ENCODE results near the gene VPS72. TPM values are rescaled to one million over a fixed set of nuclear protein-coding genes. Genes with fewer than 3 reads are reported as not detected.

VPS72 gene
- total and polyA plus RNA-seq, 4 donors = 26.7 to 40.8 (median 32.9) TPM

- H3K4me1 ChIP-seq (ENCODE audit: control insufficient read depth in 1 of 2, insufficient read depth in 2 of 2, low read length in 2 of 2) = no peaks in the 10 kb centered on the region
- 6 to 10% methylated on average over 39 to 43 of the region's 43 CpGs for WGBS, 2 donors
- no peaks in the 10 kb centered on the region for H3K27me3 ChIP-seq (ENCODE audit: control insufficient read depth in 1 of 2, insufficient read depth in 2 of 2, low read length in 1 of 2)
- no peaks in the 10 kb centered on the region for H3K9me3 ChIP-seq (ENCODE audit: control insufficient read depth, low read length)
- no peaks in the 10 kb centered on the region for H3K36me3 ChIP-seq (ENCODE audit: control insufficient read depth in 1 of 2, insufficient read depth in 2 of 2, low read length in 1 of 2)
- H3K4me3 ChIP-seq (ENCODE audit: low read length in 2 of 2) = peak overlapping the region; percentile 68 to 77
- no peak overlapping the region for H3K27ac ChIP-seq (ENCODE audit: low read depth in 1 of 2, low read length in 2 of 2)
- intact Hi-C loops (cut with DNase I) = no loop called here
- peak; percentile 13 for ATAC-seq (ENCODE audit: low FRiP score)
- peak; percentile 59 to 79 for DNase-seq
These were observed 44.5 kb downstream of the VPS72 start for GRCh38 chr1:151145304-151146071.

- H3K4me1 ChIP-seq (ENCODE audit: control insufficient read depth in 1 of 2, insufficient read depth in 2 of 2, low read length in 2 of 2) = no peaks in the 10 kb centered on the region
- peak in 1 of 2 donors; percentile 72 for DNase-seq
- WGBS, 2 donors = 45 to 50% methylated on average over 7 of the region's 7 CpGs
- no peaks in the 10 kb centered on the region for H3K36me3 ChIP-seq (ENCODE audit: control insufficient read depth in 1 of 2, insufficient read depth in 2 of 2, low read length in 1 of 2)
- ATAC-seq (ENCODE audit: low FRiP score) = no peak
- no peak overlapping the region for H3K27ac ChIP-seq (ENCODE audit: low read depth in 1 of 2, low read length in 2 of 2)
- intact Hi-C loops (cut with DNase I) = no loop called here
- no peaks in the 10 kb centered on the region for H3K27me3 ChIP-seq (ENCODE audit: control insufficient read depth in 1 of 2, insufficient read depth in 2 of 2, low read length in 1 of 2)
- peak overlapping the region in 1 of 2 donors; percentile 68 for H3K4me3 ChIP-seq (ENCODE audit: low read length in 2 of 2)
- H3K9me3 ChIP-seq (ENCODE audit: control insufficient read depth, low read length) = no peaks in the 10 kb centered on the region
These were observed 45.3 kb downstream of the VPS72 start for GRCh38 chr1:151144474-151145303.

GRCh38 chr1:151143986-151144385 is 46.0 kb downstream of the VPS72 start:
- no peaks in the 10 kb centered on the region for H3K9me3 ChIP-seq (ENCODE audit: control insufficient read depth, low read length)
- no peak overlapping the region for H3K4me3 ChIP-seq (ENCODE audit: low read length in 2 of 2)
- no peaks in the 10 kb centered on the region for H3K4me1 ChIP-seq (ENCODE audit: control insufficient read depth in 1 of 2, insufficient read depth in 2 of 2, low read length in 2 of 2)
- intact Hi-C loops (cut with DNase I) = no loop called here
- no peaks in the 10 kb centered on the region for H3K36me3 ChIP-seq (ENCODE audit: control insufficient read depth in 1 of 2, insufficient read depth in 2 of 2, low read length in 1 of 2)
- peak in 1 of 2 donors; percentile 38 for DNase-seq
- ATAC-seq (ENCODE audit: low FRiP score) = no peak
- H3K27me3 ChIP-seq (ENCODE audit: control insufficient read depth in 1 of 2, insufficient read depth in 2 of 2, low read length in 1 of 2) = no peaks in the 10 kb centered on the region
- WGBS, 2 donors = 63% methylated on average over 4 to 5 of the region's 5 CpGs
- H3K27ac ChIP-seq (ENCODE audit: low read depth in 1 of 2, low read length in 2 of 2) = no peak overlapping the region

GRCh38 chr1:151143057-151143435 is 47.0 kb downstream of the VPS72 start:
- no peak overlapping the region for H3K27ac ChIP-seq (ENCODE audit: low read depth in 1 of 2, low read length in 2 of 2)
- H3K9me3 ChIP-seq (ENCODE audit: control insufficient read depth, low read length) = no peaks in the 10 kb centered on the region
- H3K4me1 ChIP-seq (ENCODE audit: control insufficient read depth in 1 of 2, insufficient read depth in 2 of 2, low read length in 2 of 2) = no peaks in the 10 kb centered on the region
- peak in 1 of 2 donors; percentile 43 for DNase-seq
- WGBS, 2 donors = 38 to 44% methylated on average over 7 of the region's 7 CpGs
- H3K36me3 ChIP-seq (ENCODE audit: control insufficient read depth in 1 of 2, insufficient read depth in 2 of 2, low read length in 1 of 2) = no peaks in the 10 kb centered on the region
- intact Hi-C loops (cut with DNase I) = no loop called here
- no peak for ATAC-seq (ENCODE audit: low FRiP score)
- H3K27me3 ChIP-seq (ENCODE audit: control insufficient read depth in 1 of 2, insufficient read depth in 2 of 2, low read length in 1 of 2) = no peaks in the 10 kb centered on the region
- H3K4me3 ChIP-seq (ENCODE audit: low read length in 2 of 2) = no peak overlapping the region

- peak in 1 of 2 donors; percentile 43 for DNase-seq
- 75 to 84% methylated on average over 4 to 5 of the region's 5 CpGs for WGBS, 2 donors
- no peaks in the 10 kb centered on the region for H3K4me1 ChIP-seq (ENCODE audit: control insufficient read depth in 1 of 2, insufficient read depth in 2 of 2, low read length in 2 of 2)
- ATAC-seq (ENCODE audit: low FRiP score) = no peak
- intact Hi-C loops (cut with DNase I) = no loop called here
- no peak overlapping the region for H3K4me3 ChIP-seq (ENCODE audit: low read length in 2 of 2)
- no peaks in the 10 kb centered on the region for H3K36me3 ChIP-seq (ENCODE audit: control insufficient read depth in 1 of 2, insufficient read depth in 2 of 2, low read length in 1 of 2)
- H3K27ac ChIP-seq (ENCODE audit: low read depth in 1 of 2, low read length in 2 of 2) = no peak overlapping the region
- H3K9me3 ChIP-seq (ENCODE audit: control insufficient read depth, low read length) = no peaks in the 10 kb centered on the region
- no peaks in the 10 kb centered on the region for H3K27me3 ChIP-seq (ENCODE audit: control insufficient read depth in 1 of 2, insufficient read depth in 2 of 2, low read length in 1 of 2)
These were observed 47.5 kb downstream of the VPS72 start for GRCh38 chr1:151142411-151143056.

- Histone ChIP-seq H3K27ac (ENCODE audit: low read depth in 1 of 2, low read length in 2 of 2) (no peak overlapping the region), H3K27me3 (ENCODE audit: control insufficient read depth in 1 of 2, insufficient read depth in 2 of 2, low read length in 1 of 2) (no peaks in the 10 kb centered on the region), H3K4me3 (ENCODE audit: low read length in 2 of 2) (no peak overlapping the region), H3K9me3 (ENCODE audit: control insufficient read depth, low read length) (no peaks in the 10 kb centered on the region), H3K4me1 (ENCODE audit: control insufficient read depth in 1 of 2, insufficient read depth in 2 of 2, low read length in 2 of 2) (no peaks in the 10 kb centered on the region), H3K36me3 (ENCODE audit: control insufficient read depth in 1 of 2, insufficient read depth in 2 of 2, low read length in 1 of 2) (no peaks in the 10 kb centered on the region)
- DNase-seq = peak in 1 of 2 donors; percentile 65
- intact Hi-C loops (cut with DNase I) = no loop called here
- 95 to 98% methylated on average over 7 of the region's 7 CpGs for WGBS, 2 donors
- ATAC-seq (ENCODE audit: low FRiP score) = no peak
These were observed 52.2 kb downstream of the VPS72 start for GRCh38 chr1:151137789-151138188.

- DNase-seq (peak in 1 of 2 donors; percentile 51), ATAC-seq (ENCODE audit: low FRiP score) (no peak)
- Histone ChIP-seq H3K27me3 (ENCODE audit: control insufficient read depth in 1 of 2, insufficient read depth in 2 of 2, low read length in 1 of 2) (no peaks in the 10 kb centered on the region), H3K9me3 (ENCODE audit: control insufficient read depth, low read length) (no peaks in the 10 kb centered on the region), H3K4me1 (ENCODE audit: control insufficient read depth in 1 of 2, insufficient read depth in 2 of 2, low read length in 2 of 2) (no peaks in the 10 kb centered on the region), H3K36me3 (ENCODE audit: control insufficient read depth in 1 of 2, insufficient read depth in 2 of 2, low read length in 1 of 2) (no peaks in the 10 kb centered on the region), H3K4me3 (ENCODE audit: low read length in 2 of 2) (no peak overlapping the region), H3K27ac (ENCODE audit: low read depth in 1 of 2, low read length in 2 of 2) (no peak overlapping the region)
- WGBS, 2 donors = 88 to 95% methylated on average over 12 of the region's 12 CpGs
- intact Hi-C loops (cut with DNase I) = no loop called here
These were observed 54.3 kb downstream of the VPS72 start for GRCh38 chr1:151135433-151136385.

GRCh38 chr1:151134991-151135390 is 55.0 kb downstream of the VPS72 start:
- H3K27me3 ChIP-seq (ENCODE audit: control insufficient read depth in 1 of 2, insufficient read depth in 2 of 2, low read length in 1 of 2) = no peaks in the 10 kb centered on the region
- 94 to 95% methylated on average over 7 of the region's 7 CpGs for WGBS, 2 donors

More at GRCh38 chr1:151134991-151135390, 55.0 kb downstream of the VPS72 start:
- no peak for ATAC-seq (ENCODE audit: low FRiP score)
- peak in 1 of 2 donors; percentile 36 for DNase-seq
- Histone ChIP-seq H3K27ac (ENCODE audit: low read depth in 1 of 2, low read length in 2 of 2) (no peak overlapping the region), H3K9me3 (ENCODE audit: control insufficient read depth, low read length) (no peaks in the 10 kb centered on the region), H3K36me3 (ENCODE audit: control insufficient read depth in 1 of 2, insufficient read depth in 2 of 2, low read length in 1 of 2) (no peaks in the 10 kb centered on the region), H3K4me3 (ENCODE audit: low read length in 2 of 2) (no peak overlapping the region), H3K4me1 (ENCODE audit: control insufficient read depth in 1 of 2, insufficient read depth in 2 of 2, low read length in 2 of 2) (no peaks in the 10 kb centered on the region)
- intact Hi-C loops (cut with DNase I) = no loop called here
